Measurements from ENCODE around the gene ATRIP.

Gene ATRIP

GRCh38 chr3:48410205-48411040 is 36.1 kb upstream of the ATRIP start:
- peak; percentile 15 for DNase-seq

GRCh38 chr3:48411041-48411588 is 35.4 kb upstream of the ATRIP start:
- no peak for DNase-seq

- no peak for DNase-seq
Observed at GRCh38 chr3:48411606-48412374, 34.7 kb upstream of the ATRIP start.

- DNase-seq, result no peak
Observed at GRCh38 chr3:48412375-48413001, 34.0 kb upstream of the ATRIP start.

GRCh38 chr3:48413086-48413485 is 33.5 kb upstream of the ATRIP start:
- no peak for DNase-seq

- DNase-seq, result no peak
Observed at GRCh38 chr3:48413611-48414010, 32.9 kb upstream of the ATRIP start.

GRCh38 chr3:48414376-48415250 is 31.9 kb upstream of the ATRIP start:
- no peak for DNase-seq

GRCh38 chr3:48415251-48415953 is 31.1 kb upstream of the ATRIP start:
- no peak for DNase-seq

- no peak for DNase-seq
Observed at GRCh38 chr3:48416091-48416505, 30.4 kb upstream of the ATRIP start.

- DNase-seq, result no peak
Observed at GRCh38 chr3:48416546-48416945, 30.0 kb upstream of the ATRIP start.

- no peak for DNase-seq
Observed at GRCh38 chr3:48417529-48418108, 28.9 kb upstream of the ATRIP start.

GRCh38 chr3:48418140-48418539 is 28.4 kb upstream of the ATRIP start:
- no peak for DNase-seq

- DNase-seq, result no peak
Observed at GRCh38 chr3:48418651-48419050, 27.9 kb upstream of the ATRIP start.

GRCh38 chr3:48419149-48419548 is 27.4 kb upstream of the ATRIP start:
- no peak for DNase-seq

GRCh38 chr3:48419597-48419996 is 26.9 kb upstream of the ATRIP start:
- no peak for DNase-seq

- DNase-seq, result no peak
Observed at GRCh38 chr3:48420561-48420960, 26.0 kb upstream of the ATRIP start.

GRCh38 chr3:48422272-48422671 is 24.3 kb upstream of the ATRIP start:
- DNase-seq, result no peak

- DNase-seq, result no peak
Observed at GRCh38 chr3:48422681-48423080, 23.9 kb upstream of the ATRIP start.

- DNase-seq, result no peak
Observed at GRCh38 chr3:48423241-48423882, 23.2 kb upstream of the ATRIP start.

GRCh38 chr3:48423883-48424695 is 22.4 kb upstream of the ATRIP start:
- no peak for DNase-seq

Data from activated T-cell treated with anti-CD3 and anti-CD28 coated beads, Interleukin-2, amount 50 U/mL, for 1 hour (primary cell).